ENCODE data around the gene RNF151.
A peak's percentile ranks its signal among the peaks of the same experiment; 100 is the strongest.

DNA sequence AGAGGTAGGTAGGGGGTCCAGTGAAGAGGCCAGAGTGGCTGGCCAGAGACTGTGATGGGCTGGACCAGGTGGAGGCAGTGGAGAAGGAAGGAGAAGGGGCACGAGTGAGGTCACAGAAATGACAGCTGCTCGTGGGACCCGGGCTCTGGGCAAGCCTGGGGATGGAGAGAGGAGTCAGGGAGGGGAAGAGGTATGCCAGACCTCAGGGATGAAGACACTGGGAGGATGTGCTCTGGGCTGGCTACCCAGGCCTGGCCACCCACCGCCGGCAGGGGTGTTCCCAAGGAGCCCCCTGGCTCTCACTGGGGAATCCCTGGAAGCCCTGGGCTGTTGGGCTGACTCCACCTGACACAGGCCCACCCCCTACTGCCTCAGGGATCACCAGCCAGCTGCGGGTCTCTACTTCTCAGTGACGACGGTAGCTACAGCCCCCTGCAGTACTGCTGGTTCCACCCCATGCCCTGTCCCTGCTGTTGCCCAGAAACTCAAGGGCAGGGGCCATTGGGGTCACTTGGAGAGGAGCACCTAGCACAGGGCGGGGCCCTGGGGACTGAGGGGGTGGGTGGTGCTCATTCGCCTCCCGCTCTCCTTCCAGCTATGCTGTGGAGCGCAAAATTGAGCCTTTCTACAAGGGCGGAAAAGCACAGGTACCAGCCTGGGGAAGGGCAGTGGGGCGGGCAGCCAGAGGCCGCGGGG is 7.0 kb downstream of the RNF151 start:
- TF ChIP-seq NR2C2 (IDR thresholded peaks at IDR 0.05; ENCODE audit: borderline replicate concordance, control insufficient read depth, insufficient read length, low read depth) (no peak), CREB1 (IDR thresholded peaks at IDR 0.05; ENCODE audit: low read depth) (no peak), POLR2A (IDR thresholded peaks at IDR 0.05; ENCODE audit: low read depth, low read length) (peak; percentile 9; the same call in 1 of the 2 replicates), CBX3 (IDR thresholded peaks at IDR 0.05; ENCODE audit: borderline replicate concordance, low read depth) (no peak)
- TF ChIP-seq, protein P1, sequence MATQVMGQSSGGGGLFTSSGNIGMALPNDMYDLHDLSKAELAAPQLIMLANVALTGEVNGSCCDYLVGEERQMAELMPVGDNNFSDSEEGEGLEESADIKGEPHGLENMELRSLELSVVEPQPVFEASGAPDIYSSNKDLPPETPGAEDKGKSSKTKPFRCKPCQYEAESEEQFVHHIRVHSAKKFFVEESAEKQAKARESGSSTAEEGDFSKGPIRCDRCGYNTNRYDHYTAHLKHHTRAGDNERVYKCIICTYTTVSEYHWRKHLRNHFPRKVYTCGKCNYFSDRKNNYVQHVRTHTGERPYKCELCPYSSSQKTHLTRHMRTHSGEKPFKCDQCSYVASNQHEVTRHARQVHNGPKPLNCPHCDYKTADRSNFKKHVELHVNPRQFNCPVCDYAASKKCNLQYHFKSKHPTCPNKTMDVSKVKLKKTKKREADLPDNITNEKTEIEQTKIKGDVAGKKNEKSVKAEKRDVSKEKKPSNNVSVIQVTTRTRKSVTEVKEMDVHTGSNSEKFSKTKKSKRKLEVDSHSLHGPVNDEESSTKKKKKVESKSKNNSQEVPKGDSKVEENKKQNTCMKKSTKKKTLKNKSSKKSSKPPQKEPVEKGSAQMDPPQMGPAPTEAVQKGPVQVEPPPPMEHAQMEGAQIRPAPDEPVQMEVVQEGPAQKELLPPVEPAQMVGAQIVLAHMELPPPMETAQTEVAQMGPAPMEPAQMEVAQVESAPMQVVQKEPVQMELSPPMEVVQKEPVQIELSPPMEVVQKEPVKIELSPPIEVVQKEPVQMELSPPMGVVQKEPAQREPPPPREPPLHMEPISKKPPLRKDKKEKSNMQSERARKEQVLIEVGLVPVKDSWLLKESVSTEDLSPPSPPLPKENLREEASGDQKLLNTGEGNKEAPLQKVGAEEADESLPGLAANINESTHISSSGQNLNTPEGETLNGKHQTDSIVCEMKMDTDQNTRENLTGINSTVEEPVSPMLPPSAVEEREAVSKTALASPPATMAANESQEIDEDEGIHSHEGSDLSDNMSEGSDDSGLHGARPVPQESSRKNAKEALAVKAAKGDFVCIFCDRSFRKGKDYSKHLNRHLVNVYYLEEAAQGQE (IDR thresholded peaks at IDR 0.05; ENCODE audit: low read depth, low read length) = no peak
- TF ChIP-seq, protein P2, sequence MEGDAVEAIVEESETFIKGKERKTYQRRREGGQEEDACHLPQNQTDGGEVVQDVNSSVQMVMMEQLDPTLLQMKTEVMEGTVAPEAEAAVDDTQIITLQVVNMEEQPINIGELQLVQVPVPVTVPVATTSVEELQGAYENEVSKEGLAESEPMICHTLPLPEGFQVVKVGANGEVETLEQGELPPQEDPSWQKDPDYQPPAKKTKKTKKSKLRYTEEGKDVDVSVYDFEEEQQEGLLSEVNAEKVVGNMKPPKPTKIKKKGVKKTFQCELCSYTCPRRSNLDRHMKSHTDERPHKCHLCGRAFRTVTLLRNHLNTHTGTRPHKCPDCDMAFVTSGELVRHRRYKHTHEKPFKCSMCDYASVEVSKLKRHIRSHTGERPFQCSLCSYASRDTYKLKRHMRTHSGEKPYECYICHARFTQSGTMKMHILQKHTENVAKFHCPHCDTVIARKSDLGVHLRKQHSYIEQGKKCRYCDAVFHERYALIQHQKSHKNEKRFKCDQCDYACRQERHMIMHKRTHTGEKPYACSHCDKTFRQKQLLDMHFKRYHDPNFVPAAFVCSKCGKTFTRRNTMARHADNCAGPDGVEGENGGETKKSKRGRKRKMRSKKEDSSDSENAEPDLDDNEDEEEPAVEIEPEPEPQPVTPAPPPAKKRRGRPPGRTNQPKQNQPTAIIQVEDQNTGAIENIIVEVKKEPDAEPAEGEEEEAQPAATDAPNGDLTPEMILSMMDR (IDR thresholded peaks at IDR 0.05 in 2 of 3, conservative IDR thresholded peaks at IDR 0.05 in 1 of 3; ENCODE audit: control insufficient read depth in 2 of 3, extremely low read depth in 1 of 3, insufficient read depth in 1 of 3, low read depth in 3 of 3, low read length in 3 of 3) = no peak
- TF ChIP-seq, protein P3, sequence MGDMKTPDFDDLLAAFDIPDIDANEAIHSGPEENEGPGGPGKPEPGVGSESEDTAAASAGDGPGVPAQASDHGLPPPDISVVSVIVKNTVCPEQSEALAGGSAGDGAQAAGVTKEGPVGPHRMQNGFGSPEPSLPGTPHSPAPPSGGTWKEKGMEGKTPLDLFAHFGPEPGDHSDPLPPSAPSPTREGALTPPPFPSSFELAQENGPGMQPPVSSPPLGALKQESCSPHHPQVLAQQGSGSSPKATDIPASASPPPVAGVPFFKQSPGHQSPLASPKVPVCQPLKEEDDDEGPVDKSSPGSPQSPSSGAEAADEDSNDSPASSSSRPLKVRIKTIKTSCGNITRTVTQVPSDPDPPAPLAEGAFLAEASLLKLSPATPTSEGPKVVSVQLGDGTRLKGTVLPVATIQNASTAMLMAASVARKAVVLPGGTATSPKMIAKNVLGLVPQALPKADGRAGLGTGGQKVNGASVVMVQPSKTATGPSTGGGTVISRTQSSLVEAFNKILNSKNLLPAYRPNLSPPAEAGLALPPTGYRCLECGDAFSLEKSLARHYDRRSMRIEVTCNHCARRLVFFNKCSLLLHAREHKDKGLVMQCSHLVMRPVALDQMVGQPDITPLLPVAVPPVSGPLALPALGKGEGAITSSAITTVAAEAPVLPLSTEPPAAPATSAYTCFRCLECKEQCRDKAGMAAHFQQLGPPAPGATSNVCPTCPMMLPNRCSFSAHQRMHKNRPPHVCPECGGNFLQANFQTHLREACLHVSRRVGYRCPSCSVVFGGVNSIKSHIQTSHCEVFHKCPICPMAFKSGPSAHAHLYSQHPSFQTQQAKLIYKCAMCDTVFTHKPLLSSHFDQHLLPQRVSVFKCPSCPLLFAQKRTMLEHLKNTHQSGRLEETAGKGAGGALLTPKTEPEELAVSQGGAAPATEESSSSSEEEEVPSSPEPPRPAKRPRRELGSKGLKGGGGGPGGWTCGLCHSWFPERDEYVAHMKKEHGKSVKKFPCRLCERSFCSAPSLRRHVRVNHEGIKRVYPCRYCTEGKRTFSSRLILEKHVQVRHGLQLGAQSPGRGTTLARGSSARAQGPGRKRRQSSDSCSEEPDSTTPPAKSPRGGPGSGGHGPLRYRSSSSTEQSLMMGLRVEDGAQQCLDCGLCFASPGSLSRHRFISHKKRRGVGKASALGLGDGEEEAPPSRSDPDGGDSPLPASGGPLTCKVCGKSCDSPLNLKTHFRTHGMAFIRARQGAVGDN (IDR thresholded peaks at IDR 0.05) = no peak
- TF ChIP-seq, protein P4, sequence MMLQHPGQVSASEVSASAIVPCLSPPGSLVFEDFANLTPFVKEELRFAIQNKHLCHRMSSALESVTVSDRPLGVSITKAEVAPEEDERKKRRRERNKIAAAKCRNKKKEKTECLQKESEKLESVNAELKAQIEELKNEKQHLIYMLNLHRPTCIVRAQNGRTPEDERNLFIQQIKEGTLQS (IDR thresholded peaks at IDR 0.05; ENCODE audit: borderline replicate concordance, extremely low read depth, low read depth, low read length) = no peak

Measured in GM12878 (cell line).